A673 (cell line): ENCODE measurements around the gene RASIP1. TPM values are rescaled to one million over a fixed set of nuclear protein-coding genes. Genes with fewer than 3 reads are reported as not detected.

Experiments
- BruUV-seq: library from RNA; stranded (reverse); fragments of 400-500 nt; replicated peaks from 2 replicates; lab custom pipeline; 2021; lab: Mats Ljungman, UMichigan
- CTCF ChIA-PET: fragments of 300-600 bp; sonication (Branson Sonifier 250); formaldehyde crosslinking; loops from one replicate; lab custom pipeline; 2022; ENCODE audit warnings: antibody characterized with exemption; lab: Charles Lee
- POLR2A ChIA-PET: fragments of 300-600 bp; sonication (Branson Sonifier 250); formaldehyde crosslinking; loops from one replicate; lab custom pipeline; 2022; ENCODE audit warnings: antibody characterized with exemption; ENCODE audit not compliant: low non-redundant PET; lab: Charles Lee
- DNase-seq: peaks from one replicate; pipeline ENCODE4 v3.0.0-alpha.2; 2015; ENCODE audit warnings: low spot score
- H3K27ac ChIP-seq: fragments of 200-600 bp; sonication (generic); 2 replicates; pipeline ENCODE4 v1.5.1; 2016; ENCODE audit warnings: mixed run types, low read depth, mild to moderate bottlenecking, mixed read lengths, antibody characterized with exemption, low read length; ENCODE audit not compliant: poor library complexity, severe bottlenecking
- H3K27me3 ChIP-seq: fragments of 200-600 bp; sonication (generic); replicated peaks from 2 replicates; pipeline ENCODE4 v1.6.1; 2017; ENCODE audit warnings: mixed run types, low read depth, mild to moderate bottlenecking, mixed read lengths, antibody characterized with exemption, low read length; ENCODE audit not compliant: insufficient read depth, poor library complexity
- H3K36me3 ChIP-seq: fragments of 200-600 bp; sonication (generic); 2 replicates; pipeline ENCODE4 v1.6.1; 2016; ENCODE audit warnings: mixed run types, mild to moderate bottlenecking, mixed read lengths, antibody characterized with exemption, low read length; ENCODE audit not compliant: insufficient read depth, poor library complexity, severe bottlenecking
- H3K4me1 ChIP-seq: fragments of 200-600 bp; sonication (generic); 2 replicates; pipeline ENCODE4 v1.6.1; 2017; ENCODE audit warnings: mixed run types, mild to moderate bottlenecking, mixed read lengths, antibody characterized with exemption, low read length; ENCODE audit not compliant: insufficient read depth, poor library complexity, severe bottlenecking
- H3K4me3 ChIP-seq: fragments of 200-600 bp; sonication (generic); 2 replicates; pipeline ENCODE4 v1.5.1; 2016; ENCODE audit warnings: low read depth, mixed run types, mild to moderate bottlenecking, mixed read lengths, low read length; ENCODE audit not compliant: poor library complexity, severe bottlenecking
- H3K9me3 ChIP-seq: fragments of 200-600 bp; sonication (generic); 2 replicates; pipeline ENCODE4 v1.6.1; 2016; ENCODE audit warnings: mixed run types, low read depth, mild to moderate bottlenecking, mixed read lengths, antibody characterized with exemption, low read length; ENCODE audit not compliant: poor library complexity, severe bottlenecking
- CTCF ChIP-seq: fragments of 300-800, 200-600 bp; sonication (generic); conservative IDR thresholded peaks from 2 replicates; pipeline ENCODE4 v1.5.1; 2017; ENCODE audit warnings: low read depth, mild to moderate bottlenecking, antibody characterized with exemption, low read length, moderate library complexity, mixed read lengths
- EZH2 ChIP-seq: fragments of 200-600 bp; sonication (generic); IDR thresholded peaks from 2 replicates; pipeline ENCODE4 v1.6.1; 2017; ENCODE audit warnings: borderline replicate concordance, low read depth, mild to moderate bottlenecking, mixed read lengths, antibody characterized with exemption, low read length; ENCODE audit not compliant: poor library complexity, severe bottlenecking
- intact Hi-C: fragments of 100-400 bp; cut with micrococcal nuclease; formaldehyde crosslinking; loops from one replicate; pipeline ENCODE4 v1.10.0; 2022; ENCODE audit not compliant: unreplicated experiment
- total RNA-seq: library from RNA; stranded (reverse); gene quantifications from 2 replicates; pipeline ENCODE4 v1.2.3, GENCODE V29; 2021

RASIP1 gene
- total RNA-seq, 1 experiment from 2014 or later = 3.8 TPM

- BruUV-seq = no TSS peak
- no peaks in the 10 kb centered on the region for H3K9me3 ChIP-seq
- CTCF ChIA-PET = no interaction called here
- no peaks in the 10 kb centered on the region for H3K27me3 ChIP-seq
- no peak overlapping the region for H3K4me3 ChIP-seq
- H3K27ac ChIP-seq = no peak overlapping the region
- TF ChIP-seq CTCF = no peak
- no peak for TF ChIP-seq EZH2
- peaks cover 4% of the 10 kb centered on the region for H3K4me1 ChIP-seq
- no peaks in the 10 kb centered on the region for H3K36me3 ChIP-seq
- intact Hi-C loops = no loop called here
- POLR2A ChIA-PET = no interaction called here
- DNase-seq = no peak
These were observed 68.9 kb downstream of the RASIP1 start for GRCh38 chr19:48671446-48671995.

- no peak for DNase-seq
These were observed 69.5 kb downstream of the RASIP1 start for GRCh38 chr19:48670699-48671445.

More at GRCh38 chr19:48670699-48671445, 69.5 kb downstream of the RASIP1 start:
- Histone ChIP-seq H3K27ac (no peak overlapping the region), H3K36me3 (no peaks in the 10 kb centered on the region), H3K4me1 (peaks cover 4% of the 10 kb centered on the region), H3K27me3 (no peaks in the 10 kb centered on the region), H3K4me3 (no peak overlapping the region), H3K9me3 (no peaks in the 10 kb centered on the region)
- TF ChIP-seq EZH2 (no peak), CTCF (no peak)
- BruUV-seq = no TSS peak
- intact Hi-C loops = no loop called here
- POLR2A ChIA-PET = no interaction called here
- CTCF ChIA-PET = no interaction called here

Other genes with a start within 250 kb of the RASIP1 start
- gene LMTK3, start 228.8 kb downstream of the RASIP1 start, total RNA-seq = 0.52 and 1.0 TPM in 2 replicates
- gene SULT2B1, start 188.4 kb downstream of the RASIP1 start, total RNA-seq = 0.24 and 0.60 TPM in 2 replicates
- gene SPACA4, start 133.9 kb downstream of the RASIP1 start, total RNA-seq = not detected in 2 replicates
- 5.5 and 6.1 TPM in 2 replicates for gene FAM83E, start 125.5 kb downstream of the RASIP1 start, total RNA-seq
- gene RPL18, start 121.4 kb downstream of the RASIP1 start, total RNA-seq = 1,417 and 1,448 TPM in 2 replicates
- 38.8 and 43.0 TPM in 2 replicates for gene SPHK2, start 121.1 kb downstream of the RASIP1 start, total RNA-seq
- 14.2 and 22.1 TPM in 2 replicates for gene DBP, start 103.2 kb downstream of the RASIP1 start, total RNA-seq
- 36.8 and 38.2 TPM in 2 replicates for gene CA11, start 94.4 kb downstream of the RASIP1 start, total RNA-seq
- gene NTN5, start 67.6 kb downstream of the RASIP1 start, total RNA-seq = not detected in 2 replicates
- gene FUT2, start 44.6 kb downstream of the RASIP1 start, total RNA-seq = not detected in 2 replicates
- 4.7 and 5.9 TPM in 2 replicates for gene MAMSTR, start 20.9 kb downstream of the RASIP1 start, total RNA-seq
- gene IZUMO1, start 6.3 kb upstream of the RASIP1 start, total RNA-seq = not detected in 2 replicates
- 0.06 and 0.15 TPM in 2 replicates for gene FUT1, start 12.0 kb upstream of the RASIP1 start, total RNA-seq
- not detected in 2 replicates for gene FGF21, start 14.9 kb upstream of the RASIP1 start, total RNA-seq
- gene BCAT2, start 70.4 kb upstream of the RASIP1 start, total RNA-seq = 54.0 and 62.7 TPM in 2 replicates
- 2.0 and 3.0 TPM in 2 replicates for gene HSD17B14, start 95.9 kb upstream of the RASIP1 start, total RNA-seq
- 20.7 and 24.1 TPM in 2 replicates for gene PLEKHA4, start 128.0 kb upstream of the RASIP1 start, total RNA-seq
- 27.6 and 41.2 TPM in 2 replicates for gene PPP1R15A, start 131.8 kb upstream of the RASIP1 start, total RNA-seq
- not detected in 2 replicates for gene TULP2, start 158.1 kb upstream of the RASIP1 start, total RNA-seq
- 86.7 and 109 TPM in 2 replicates for gene NUCB1, start 159.7 kb upstream of the RASIP1 start, total RNA-seq
- gene DHDH, start 193.1 kb upstream of the RASIP1 start, total RNA-seq = not detected in 2 replicates
- gene BAX, start 214.3 kb upstream of the RASIP1 start, total RNA-seq = 103 and 112 TPM in 2 replicates
- gene FTL, start 224.7 kb upstream of the RASIP1 start, total RNA-seq = 1,330 and 1,983 TPM in 2 replicates